ENCODE results near the gene HLX. TPM values are rescaled to one million over a fixed set of nuclear protein-coding genes. Genes with fewer than 3 reads are reported as not detected.

The HLX gene
- total RNA-seq, 1 donor from 2014 or later: 5.0 TPM

Other genes starting within 250 kb of the HLX start
- 22.4 TPM for gene C1orf115, start 189.1 kb upstream of the HLX start, total RNA-seq
- gene MTARC2, start 131.1 kb upstream of the HLX start, total RNA-seq: 27.4 TPM
- 7.9 TPM for gene MTARC1, start 92.5 kb upstream of the HLX start, total RNA-seq